HL-60 (cell line): ENCODE measurements around the gene CNN1.

Experiments used
- CTCF ChIP-seq: IDR thresholded peaks from one replicate; pipeline ENCODE4 v1.5.1; 2011; ENCODE audit warnings: low read length, control low read depth, inconsistent platforms; ENCODE audit not compliant: insufficient read depth
- POLR2AphosphoS5 ChIP-seq: IDR thresholded peaks from 2 replicates; pipeline ENCODE4 v1.6.1; 2012; ENCODE audit warnings: low read depth
- REST ChIP-seq: IDR thresholded peaks from 2 replicates; pipeline ENCODE4 v1.6.1; 2012; ENCODE audit warnings: low read depth; ENCODE audit not compliant: insufficient replicate concordance

- no peak for TF ChIP-seq CTCF
- no peak for TF ChIP-seq REST
- no peak for TF ChIP-seq POLR2AphosphoS5
Measured at GRCh38 chr19:11495885-11496284, 42.8 kb upstream of the CNN1 start.
